ENCODE measurements around the gene DIPK1B.

DNA sequence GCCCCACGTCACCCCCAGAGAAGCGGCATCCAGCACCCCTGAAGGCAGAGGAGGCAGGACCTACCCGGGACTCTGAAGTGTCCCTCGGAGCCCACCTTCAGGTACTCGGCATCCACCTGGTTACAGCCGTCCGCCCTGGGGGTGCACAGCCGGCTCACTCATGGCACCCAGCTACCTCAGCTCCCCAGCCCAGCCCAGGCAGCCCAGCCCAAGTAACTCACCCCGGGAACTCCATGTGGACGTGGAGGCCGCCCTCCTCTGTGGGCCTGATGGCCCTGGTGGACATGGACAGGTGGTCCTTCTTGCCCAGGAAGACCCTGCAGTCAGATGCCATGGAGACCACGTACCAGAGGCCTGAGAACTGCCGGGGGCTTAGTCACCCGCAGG, 51.3 kb downstream of the DIPK1B start:
- no peak for TF ChIP-seq CTCF (conservative IDR thresholded peaks at IDR 0.05; ENCODE audit: low read depth, low read length)
- no peak for TF ChIP-seq EZH2 (IDR thresholded peaks at IDR 0.05; ENCODE audit: low read length, unreplicated experiment)
